ENCODE results near the gene SHROOM4.

DNA sequence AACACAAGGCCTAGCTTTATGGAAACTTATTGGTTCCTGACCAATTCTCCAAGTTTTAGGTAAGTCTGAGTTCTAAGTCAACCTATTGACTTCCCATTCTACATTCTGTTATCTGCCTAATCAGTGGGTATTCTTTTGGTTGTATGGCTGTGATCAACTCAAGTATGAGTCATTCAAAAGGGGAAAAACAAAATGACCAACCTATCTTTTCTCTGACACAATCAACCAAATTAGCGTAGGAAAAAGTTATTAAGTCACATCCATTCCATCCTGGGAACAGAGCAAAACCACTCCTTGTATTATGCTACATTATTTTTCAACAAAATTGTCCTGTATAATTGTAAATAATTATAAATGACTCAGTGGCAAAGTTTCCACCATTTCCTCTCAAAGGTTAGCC lies 136.2 kb downstream of the SHROOM4 start:
- TF ChIP-seq, protein P1, sequence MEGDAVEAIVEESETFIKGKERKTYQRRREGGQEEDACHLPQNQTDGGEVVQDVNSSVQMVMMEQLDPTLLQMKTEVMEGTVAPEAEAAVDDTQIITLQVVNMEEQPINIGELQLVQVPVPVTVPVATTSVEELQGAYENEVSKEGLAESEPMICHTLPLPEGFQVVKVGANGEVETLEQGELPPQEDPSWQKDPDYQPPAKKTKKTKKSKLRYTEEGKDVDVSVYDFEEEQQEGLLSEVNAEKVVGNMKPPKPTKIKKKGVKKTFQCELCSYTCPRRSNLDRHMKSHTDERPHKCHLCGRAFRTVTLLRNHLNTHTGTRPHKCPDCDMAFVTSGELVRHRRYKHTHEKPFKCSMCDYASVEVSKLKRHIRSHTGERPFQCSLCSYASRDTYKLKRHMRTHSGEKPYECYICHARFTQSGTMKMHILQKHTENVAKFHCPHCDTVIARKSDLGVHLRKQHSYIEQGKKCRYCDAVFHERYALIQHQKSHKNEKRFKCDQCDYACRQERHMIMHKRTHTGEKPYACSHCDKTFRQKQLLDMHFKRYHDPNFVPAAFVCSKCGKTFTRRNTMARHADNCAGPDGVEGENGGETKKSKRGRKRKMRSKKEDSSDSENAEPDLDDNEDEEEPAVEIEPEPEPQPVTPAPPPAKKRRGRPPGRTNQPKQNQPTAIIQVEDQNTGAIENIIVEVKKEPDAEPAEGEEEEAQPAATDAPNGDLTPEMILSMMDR (conservative IDR thresholded peaks at IDR 0.05): no peak
- no peak for TF ChIP-seq ZFX (IDR thresholded peaks at IDR 0.05)
